Non-pigmented ciliary epithelial cell (primary cell): Measurements from ENCODE around the gene ANKZF1.

Experiments
- DNase-seq: peaks from one replicate; pipeline ENCODE4 v3.0.0-alpha.2; 2010; ENCODE audit warnings: low read depth

Gene ANKZF1

GRCh38 chr2:219223831-219224610 is 5.6 kb upstream of the ANKZF1 start:
- no peak for DNase-seq

- no peak for DNase-seq
These were observed 4.3 kb upstream of the ANKZF1 start for GRCh38 chr2:219225350-219225749.

GRCh38 chr2:219228041-219228910 is 1.3 kb upstream of the ANKZF1 start:
- no peak for DNase-seq

- no peak for DNase-seq
These were observed 698 bp upstream of the ANKZF1 start for GRCh38 chr2:219228911-219229304.

- no peak for DNase-seq
These were observed 494 bp downstream of the ANKZF1 start for GRCh38 chr2:219230059-219230540.

GRCh38 chr2:219234331-219234730 is 4.7 kb downstream of the ANKZF1 start:
- DNase-seq = no peak

GRCh38 chr2:219243291-219243761 is 13.7 kb downstream of the ANKZF1 start:
- no peak for DNase-seq

- DNase-seq = no peak
These were observed 15.2 kb downstream of the ANKZF1 start for GRCh38 chr2:219244789-219245147.

GRCh38 chr2:219245148-219245898 is 15.7 kb downstream of the ANKZF1 start, which contains the start of the genes GLB1L and STK16:
Gene GLB1L, minus strand, starts transcription at chr2:219245444. Its CDS starts 1,871 bp downstream, at chr2:219243573.
Gene STK16, plus strand, starts transcription at chr2:219245479. Its CDS starts 521 bp downstream, at chr2:219246000.
- DNase-seq = peak; percentile 65

GRCh38 chr2:219245899-219246230 is 16.3 kb downstream of the ANKZF1 start:
- DNase-seq = no peak

- DNase-seq = no peak
These were observed 17.0 kb downstream of the ANKZF1 start for GRCh38 chr2:219246559-219246958.

GRCh38 chr2:219247678-219248642 is 18.4 kb downstream of the ANKZF1 start:
- DNase-seq = no peak

GRCh38 chr2:219248845-219249202 is 19.2 kb downstream of the ANKZF1 start:
- DNase-seq = no peak

- DNase-seq = no peak
These were observed 19.8 kb downstream of the ANKZF1 start for GRCh38 chr2:219249203-219249980.

GRCh38 chr2:219250049-219250781 is 20.6 kb downstream of the ANKZF1 start:
- DNase-seq = no peak

GRCh38 chr2:219251656-219252055 is 22.1 kb downstream of the ANKZF1 start:
- DNase-seq = no peak

- no peak for DNase-seq
These were observed 22.5 kb downstream of the ANKZF1 start for GRCh38 chr2:219252084-219252483.

- DNase-seq = no peak
These were observed 22.9 kb downstream of the ANKZF1 start for GRCh38 chr2:219252570-219252899.

GRCh38 chr2:219252900-219253752 is 23.5 kb downstream of the ANKZF1 start, which contains the start of gene TUBA4B:
Gene TUBA4B, plus strand, starts transcription at chr2:219253243. Its CDS starts 165 bp downstream, at chr2:219253408.
- DNase-seq = no peak
